Measurements from ENCODE around the gene MXD1. TPM values are rescaled to one million over a fixed set of nuclear protein-coding genes. Genes with fewer than 3 reads are reported as not detected.

MXD1 gene
- total and polyA plus RNA-seq, 2 experiments from 2014 or later, result 1.8 to 3.9 TPM

DNA sequence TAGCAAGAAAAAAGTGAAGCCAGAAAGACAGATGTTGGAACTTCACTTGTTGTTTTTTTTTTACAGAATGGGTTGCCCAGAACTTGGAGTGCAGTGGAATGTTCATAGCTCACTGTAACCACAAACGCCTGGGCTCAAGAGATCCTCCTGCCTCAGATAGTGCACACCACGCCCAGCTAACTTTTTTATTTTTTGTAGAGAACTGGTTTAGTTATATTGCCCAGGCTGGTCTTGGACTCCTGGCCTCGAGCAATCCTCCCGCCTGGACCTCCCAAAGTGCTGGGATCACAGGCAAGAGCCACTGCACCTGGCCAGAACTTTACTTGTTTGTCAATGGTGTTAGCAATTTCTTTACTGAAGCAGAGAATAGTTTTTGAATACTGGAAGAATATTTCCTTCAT is 58.4 kb downstream of the MXD1 start:
- peaks cover 8% of the 10 kb centered on the region for H3K27me3 Mint-ChIP-seq (ENCODE audit: insufficient read depth, low read depth, poor library complexity)
- no peak for DNase-seq (ENCODE audit: low spot score)
- no peaks in the 10 kb centered on the region for H3K27me3 ChIP-seq (ENCODE audit: insufficient read depth)
- no peaks in the 10 kb centered on the region for H4K20me1 ChIP-seq (replicated peaks; ENCODE audit: insufficient read depth)
- 0 out of 2 replicates have a peak, but pooled peaks cover 3% of the 10 kb centered on the region for H3K9me2 ChIP-seq (ENCODE audit: insufficient read depth)
- H3K9me3 Mint-ChIP-seq, result no peaks in the 10 kb centered on the region
- no peak overlapping the region for H3K27ac Mint-ChIP-seq
- no peak overlapping the region for H3K4me2 ChIP-seq
- H3K4me3 Mint-ChIP-seq, result no peak overlapping the region
- H3K4me3 ChIP-seq, result no peak overlapping the region
- no peaks in the 10 kb centered on the region for H3K36me3 ChIP-seq (ENCODE audit: insufficient read depth)
- TF ChIP-seq, protein P1, sequence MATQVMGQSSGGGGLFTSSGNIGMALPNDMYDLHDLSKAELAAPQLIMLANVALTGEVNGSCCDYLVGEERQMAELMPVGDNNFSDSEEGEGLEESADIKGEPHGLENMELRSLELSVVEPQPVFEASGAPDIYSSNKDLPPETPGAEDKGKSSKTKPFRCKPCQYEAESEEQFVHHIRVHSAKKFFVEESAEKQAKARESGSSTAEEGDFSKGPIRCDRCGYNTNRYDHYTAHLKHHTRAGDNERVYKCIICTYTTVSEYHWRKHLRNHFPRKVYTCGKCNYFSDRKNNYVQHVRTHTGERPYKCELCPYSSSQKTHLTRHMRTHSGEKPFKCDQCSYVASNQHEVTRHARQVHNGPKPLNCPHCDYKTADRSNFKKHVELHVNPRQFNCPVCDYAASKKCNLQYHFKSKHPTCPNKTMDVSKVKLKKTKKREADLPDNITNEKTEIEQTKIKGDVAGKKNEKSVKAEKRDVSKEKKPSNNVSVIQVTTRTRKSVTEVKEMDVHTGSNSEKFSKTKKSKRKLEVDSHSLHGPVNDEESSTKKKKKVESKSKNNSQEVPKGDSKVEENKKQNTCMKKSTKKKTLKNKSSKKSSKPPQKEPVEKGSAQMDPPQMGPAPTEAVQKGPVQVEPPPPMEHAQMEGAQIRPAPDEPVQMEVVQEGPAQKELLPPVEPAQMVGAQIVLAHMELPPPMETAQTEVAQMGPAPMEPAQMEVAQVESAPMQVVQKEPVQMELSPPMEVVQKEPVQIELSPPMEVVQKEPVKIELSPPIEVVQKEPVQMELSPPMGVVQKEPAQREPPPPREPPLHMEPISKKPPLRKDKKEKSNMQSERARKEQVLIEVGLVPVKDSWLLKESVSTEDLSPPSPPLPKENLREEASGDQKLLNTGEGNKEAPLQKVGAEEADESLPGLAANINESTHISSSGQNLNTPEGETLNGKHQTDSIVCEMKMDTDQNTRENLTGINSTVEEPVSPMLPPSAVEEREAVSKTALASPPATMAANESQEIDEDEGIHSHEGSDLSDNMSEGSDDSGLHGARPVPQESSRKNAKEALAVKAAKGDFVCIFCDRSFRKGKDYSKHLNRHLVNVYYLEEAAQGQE (IDR thresholded peaks at IDR 0.05; ENCODE audit: unreplicated experiment), result no peak
- TF ChIP-seq ZNF331 (CRISPR knock-in tag; IDR thresholded peaks at IDR 0.05; ENCODE audit: low read depth) (no peak), ZNF114 (CRISPR knock-in tag; IDR thresholded peaks at IDR 0.05) (no peak), NANOG (IDR thresholded peaks at IDR 0.05; ENCODE audit: borderline replicate concordance) (no peak), EZH2phosphoT487 (IDR thresholded peaks at IDR 0.05; ENCODE audit: unreplicated experiment) (no peak)
- TF ChIP-seq, protein P2, sequence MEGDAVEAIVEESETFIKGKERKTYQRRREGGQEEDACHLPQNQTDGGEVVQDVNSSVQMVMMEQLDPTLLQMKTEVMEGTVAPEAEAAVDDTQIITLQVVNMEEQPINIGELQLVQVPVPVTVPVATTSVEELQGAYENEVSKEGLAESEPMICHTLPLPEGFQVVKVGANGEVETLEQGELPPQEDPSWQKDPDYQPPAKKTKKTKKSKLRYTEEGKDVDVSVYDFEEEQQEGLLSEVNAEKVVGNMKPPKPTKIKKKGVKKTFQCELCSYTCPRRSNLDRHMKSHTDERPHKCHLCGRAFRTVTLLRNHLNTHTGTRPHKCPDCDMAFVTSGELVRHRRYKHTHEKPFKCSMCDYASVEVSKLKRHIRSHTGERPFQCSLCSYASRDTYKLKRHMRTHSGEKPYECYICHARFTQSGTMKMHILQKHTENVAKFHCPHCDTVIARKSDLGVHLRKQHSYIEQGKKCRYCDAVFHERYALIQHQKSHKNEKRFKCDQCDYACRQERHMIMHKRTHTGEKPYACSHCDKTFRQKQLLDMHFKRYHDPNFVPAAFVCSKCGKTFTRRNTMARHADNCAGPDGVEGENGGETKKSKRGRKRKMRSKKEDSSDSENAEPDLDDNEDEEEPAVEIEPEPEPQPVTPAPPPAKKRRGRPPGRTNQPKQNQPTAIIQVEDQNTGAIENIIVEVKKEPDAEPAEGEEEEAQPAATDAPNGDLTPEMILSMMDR (conservative IDR thresholded peaks at IDR 0.05; ENCODE audit: low read depth in 2 of 2), result no peak
- no peak overlapping the region for H2AFZ ChIP-seq
- H3K4me1 Mint-ChIP-seq, result peaks cover 11% of the 10 kb centered on the region
- no peak overlapping the region for H3K27ac ChIP-seq (ENCODE audit: low read depth)
- no peaks in the 10 kb centered on the region for H3K4me1 ChIP-seq (ENCODE audit: insufficient read depth)
- H3K36me3 Mint-ChIP-seq (ENCODE audit: low read depth), result no peaks in the 10 kb centered on the region; the same call in 2 of the 3 replicates
- no peaks in the 10 kb centered on the region for H3F3A ChIP-seq (replicated peaks; ENCODE audit: low read depth)
- no peak for ATAC-seq
- H3K79me2 ChIP-seq (replicated peaks; ENCODE audit: insufficient read depth), result no peaks in the 10 kb centered on the region

DNA sequence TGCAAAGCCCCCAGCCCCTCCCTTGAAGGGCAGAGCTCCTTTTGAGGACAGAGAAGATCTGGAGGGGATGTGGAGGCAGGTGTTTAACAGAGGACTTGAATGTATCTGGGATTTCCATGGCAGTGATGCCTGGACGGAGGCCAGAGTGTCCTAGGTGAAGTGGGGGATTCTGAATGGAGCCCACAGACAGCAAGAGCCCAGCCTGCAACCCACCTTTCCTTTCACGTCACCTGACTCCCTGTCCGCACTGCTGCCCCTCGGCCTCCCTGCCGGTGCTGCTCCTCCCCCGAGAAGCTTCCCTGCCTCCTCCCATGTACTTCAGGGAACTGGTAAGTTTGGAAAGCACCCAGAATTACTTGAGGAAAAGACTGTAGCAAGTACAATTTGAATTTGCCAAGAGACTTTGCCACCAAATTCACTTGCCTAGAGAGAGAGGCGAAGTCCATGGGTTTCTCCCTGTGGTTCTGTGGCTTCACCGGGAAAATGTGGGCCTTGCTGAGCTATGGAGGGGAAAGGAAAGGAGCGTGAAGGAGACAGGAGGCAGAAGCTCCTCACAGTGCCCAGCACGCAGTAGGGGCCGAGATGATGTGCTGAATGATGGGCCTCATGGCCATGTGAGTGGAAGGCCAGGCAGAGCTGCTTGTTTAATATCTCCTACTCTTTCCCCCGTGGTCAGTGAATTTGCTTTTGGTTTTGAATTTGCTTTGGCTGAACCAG is 60.4 kb downstream of the MXD1 start:
- H3K4me3 Mint-ChIP-seq, result no peak overlapping the region
- TF ChIP-seq JUNB (IDR thresholded peaks at IDR 0.05; ENCODE audit: unreplicated experiment) (no peak), POLR2AphosphoS5 (IDR thresholded peaks at IDR 0.05; ENCODE audit: low read depth) (no peak), CREB1 (CRISPR knock-in tag; IDR thresholded peaks at IDR 0.05; ENCODE audit: low read depth) (no peak), ZNF331 (CRISPR knock-in tag; IDR thresholded peaks at IDR 0.05; ENCODE audit: low read depth) (no peak)
- TF ChIP-seq, protein P2 (conservative IDR thresholded peaks at IDR 0.05; ENCODE audit: low read depth in 2 of 2), result no peak
- Histone ChIP-seq H2AFZ (no peak overlapping the region), H3K27me3 (ENCODE audit: insufficient read depth) (no peaks in the 10 kb centered on the region), H3K27ac (ENCODE audit: low read depth) (no peak overlapping the region), H3K4me2 (no peak overlapping the region), H3K79me2 (replicated peaks; ENCODE audit: insufficient read depth) (no peaks in the 10 kb centered on the region), H3K4me1 (ENCODE audit: insufficient read depth) (no peaks in the 10 kb centered on the region), H3K36me3 (ENCODE audit: insufficient read depth) (no peaks in the 10 kb centered on the region), H3F3A (replicated peaks; ENCODE audit: low read depth) (no peaks in the 10 kb centered on the region), H3K4me3 (no peak overlapping the region), H3K9me2 (ENCODE audit: insufficient read depth) (0 out of 2 replicates have a peak, but pooled peaks cover 3% of the 10 kb centered on the region), H4K20me1 (replicated peaks; ENCODE audit: insufficient read depth) (no peaks in the 10 kb centered on the region)
- H3K27ac Mint-ChIP-seq, result no peak overlapping the region
- DNase-seq (ENCODE audit: low spot score), result no peak
- H3K36me3 Mint-ChIP-seq (ENCODE audit: low read depth), result no peaks in the 10 kb centered on the region; the same call in 2 of the 3 replicates
- H3K27me3 Mint-ChIP-seq (ENCODE audit: insufficient read depth, low read depth, poor library complexity), result peaks cover 2% of the 10 kb centered on the region
- H3K9me3 Mint-ChIP-seq, result no peaks in the 10 kb centered on the region
- H3K4me1 Mint-ChIP-seq, result peaks cover 11% of the 10 kb centered on the region
- ATAC-seq, result peak; percentile 31

Data from GM23338 (cell line).